Measurements from ENCODE around the gene LRRC3.
"Not testable (repeated sequence)": the region's sequence is repeated elsewhere in the genome, so short reads cannot be mapped to it uniquely, and the experiment has no call there.

Gene LRRC3

DNA sequence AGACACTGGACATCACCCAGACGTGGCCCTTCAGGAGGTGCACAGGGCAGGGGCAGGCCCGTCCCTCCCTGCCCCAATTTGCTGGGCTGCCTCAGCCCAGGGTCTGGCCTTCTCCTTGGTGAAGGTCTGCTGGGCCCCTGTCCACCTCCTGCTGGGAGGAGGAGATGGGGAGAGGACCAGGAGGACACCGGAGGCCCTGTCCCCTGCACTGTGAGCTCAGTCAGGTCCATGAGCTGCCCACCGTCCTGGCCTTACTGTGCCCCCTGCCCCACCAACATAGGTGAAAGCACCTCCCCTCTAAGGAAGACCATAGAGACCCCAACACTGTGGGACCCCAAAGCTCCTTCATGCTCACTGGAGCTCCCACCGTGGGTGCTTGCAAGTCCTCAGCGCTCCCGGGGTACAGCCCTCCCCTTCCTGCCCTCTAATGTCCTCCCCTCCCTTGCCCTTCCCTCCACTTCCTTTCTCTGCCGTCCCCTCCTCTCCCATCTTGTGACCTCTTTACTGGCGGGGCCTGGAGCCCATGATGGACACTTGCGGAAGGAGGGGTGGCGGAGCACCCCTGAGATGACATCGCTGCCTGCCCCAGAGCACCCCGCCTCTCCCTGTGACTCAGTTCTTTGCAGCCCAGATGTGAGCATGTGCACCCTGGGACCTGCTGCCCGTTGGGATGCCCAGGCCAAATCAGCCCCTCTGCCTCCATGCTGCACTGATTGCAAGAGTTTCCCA lies 4.6 kb downstream of the LRRC3 start:
- DNase-seq = no peak

GRCh38 chr21:44460441-44460755 lies 5.1 kb downstream of the LRRC3 start:
- no peak for DNase-seq

DNA sequence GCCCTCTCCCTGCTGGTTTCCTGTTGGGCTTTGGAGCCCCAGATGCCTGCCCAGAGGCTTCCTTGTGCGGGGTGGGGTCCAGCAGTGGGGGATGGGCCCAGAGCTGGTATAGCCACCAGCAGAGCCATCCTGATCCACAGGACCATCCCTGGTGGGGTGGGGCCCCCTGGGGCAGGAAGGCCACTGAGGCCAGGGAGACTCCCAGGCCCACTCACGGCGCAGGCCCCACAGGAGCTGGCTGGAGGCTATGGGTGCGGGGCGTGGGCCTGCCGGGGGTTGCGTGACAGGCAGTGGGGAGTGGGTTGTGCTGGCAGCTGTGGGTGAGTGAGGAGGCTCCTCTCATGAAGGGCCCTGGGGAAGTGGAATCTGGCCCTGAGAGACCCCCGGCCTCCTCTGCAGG lies 5.7 kb downstream of the LRRC3 start:
- DNase-seq = no peak

- no peak for DNase-seq
Observed at GRCh38 chr21:44461464-44462001, 6.2 kb downstream of the LRRC3 start.

DNA sequence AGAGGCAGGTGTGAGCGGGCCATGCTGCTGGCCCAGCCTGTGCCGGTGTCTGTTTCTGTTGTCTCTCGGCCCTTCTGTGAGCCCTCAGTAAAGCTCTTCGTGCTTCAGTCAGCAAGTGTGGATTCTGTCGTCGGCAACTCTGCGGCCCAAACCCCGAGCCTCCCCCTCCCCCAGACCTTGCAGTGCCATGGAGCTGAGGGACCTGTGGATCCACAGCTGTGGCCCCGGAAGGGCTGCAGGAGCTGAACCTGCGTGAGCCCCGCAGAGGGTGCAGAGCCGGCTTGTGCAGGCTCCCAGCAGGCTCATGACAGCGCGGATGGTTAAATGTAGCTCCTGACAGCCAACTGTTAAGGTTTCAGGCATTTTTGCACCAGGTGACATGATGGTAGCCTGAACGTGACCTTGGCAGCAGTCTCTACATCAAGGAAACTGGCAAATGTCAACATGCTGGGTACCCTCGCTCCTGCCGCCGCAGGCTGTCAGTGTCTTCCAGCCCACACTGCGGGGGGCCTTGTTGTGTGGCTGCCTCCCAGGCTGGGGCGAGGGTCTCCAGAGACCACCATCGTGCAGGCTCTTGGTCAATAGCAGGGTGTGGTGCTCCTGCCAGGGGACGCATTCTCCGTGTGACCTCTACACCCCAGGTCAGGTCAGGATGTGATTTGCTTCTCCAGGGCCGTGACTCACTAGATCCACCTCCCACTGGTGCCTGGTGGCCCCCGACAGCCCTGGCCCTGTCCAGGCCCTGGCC lies 7.0 kb downstream of the LRRC3 start:
- no peak for DNase-seq

- no peak for DNase-seq
Observed at GRCh38 chr21:44462834-44463200, 7.5 kb downstream of the LRRC3 start.

- DNase-seq = no peak
Observed at GRCh38 chr21:44463724-44464123, 8.4 kb downstream of the LRRC3 start.

- DNase-seq = no peak
Observed at GRCh38 chr21:44464351-44464750, 9.0 kb downstream of the LRRC3 start.

DNA sequence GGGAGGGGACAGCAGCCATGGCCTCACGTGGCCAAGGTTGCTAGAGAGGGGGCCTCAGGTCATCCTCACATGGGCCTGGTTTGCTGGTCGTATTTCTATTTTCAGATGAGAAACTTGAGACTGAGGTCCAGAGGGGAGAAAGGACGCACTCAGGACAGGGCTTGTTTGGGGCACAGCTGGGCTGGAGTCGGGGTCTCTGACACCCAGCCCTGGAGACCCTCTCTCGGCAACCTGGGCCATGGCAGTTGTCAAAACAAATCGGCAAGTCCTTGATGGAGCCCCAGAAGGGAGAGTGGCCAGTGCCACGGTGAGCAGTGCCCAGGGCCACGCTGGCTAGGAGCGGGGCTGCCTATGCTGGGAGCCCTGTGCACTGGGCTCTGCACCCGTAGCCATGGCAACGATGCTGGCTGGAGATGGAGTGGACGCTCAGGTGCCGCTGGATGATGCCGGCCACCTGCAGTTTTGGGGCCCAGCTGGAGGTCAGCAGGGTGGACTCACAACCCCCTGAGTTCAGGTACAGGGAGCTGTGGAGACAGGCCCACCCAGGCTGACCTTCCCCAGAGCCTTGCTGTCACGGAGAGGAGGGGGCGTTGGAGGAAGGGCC lies 11.1 kb downstream of the LRRC3 start:
- no peak for DNase-seq

GRCh38 chr21:44466996-44467858 lies 11.9 kb downstream of the LRRC3 start:
- DNase-seq = no peak

DNA sequence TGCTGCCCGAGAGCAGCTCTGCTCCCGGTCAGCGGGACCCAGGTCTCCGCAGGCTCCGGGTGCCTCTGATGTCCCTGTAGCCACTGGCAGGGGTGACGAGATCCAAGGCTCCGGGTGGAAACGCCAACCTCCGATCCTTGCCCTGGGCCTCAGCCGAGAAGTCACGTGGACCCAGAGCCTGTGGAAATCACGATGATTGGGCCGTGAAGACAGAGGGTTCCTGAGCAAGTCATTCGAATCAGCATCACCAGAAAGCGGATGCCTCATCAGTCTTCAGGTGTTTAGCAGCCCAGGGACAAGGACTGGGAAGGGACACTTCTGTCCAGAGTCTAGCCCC lies 12.5 kb downstream of the LRRC3 start:
- no peak for DNase-seq

DNA sequence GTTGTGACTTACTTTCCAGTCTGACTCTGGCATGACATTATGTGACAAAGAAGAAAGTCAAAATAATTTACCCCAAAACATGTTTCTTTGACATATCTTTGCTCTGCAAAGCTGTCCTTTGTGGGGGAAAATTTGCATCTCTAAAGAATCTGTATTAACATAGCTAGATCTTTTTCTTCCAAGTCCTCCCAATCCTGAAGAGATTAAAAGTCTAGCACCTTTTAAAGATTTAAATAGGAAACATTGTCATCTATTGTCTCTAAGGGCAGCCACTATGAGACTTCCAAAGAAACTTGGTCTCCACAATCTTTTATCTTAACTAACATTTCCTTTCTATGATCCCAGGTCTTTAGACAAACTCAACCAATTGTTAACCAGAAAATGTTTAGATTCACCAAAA lies 16.0 kb downstream of the LRRC3 start:
- no peak for DNase-seq

DNA sequence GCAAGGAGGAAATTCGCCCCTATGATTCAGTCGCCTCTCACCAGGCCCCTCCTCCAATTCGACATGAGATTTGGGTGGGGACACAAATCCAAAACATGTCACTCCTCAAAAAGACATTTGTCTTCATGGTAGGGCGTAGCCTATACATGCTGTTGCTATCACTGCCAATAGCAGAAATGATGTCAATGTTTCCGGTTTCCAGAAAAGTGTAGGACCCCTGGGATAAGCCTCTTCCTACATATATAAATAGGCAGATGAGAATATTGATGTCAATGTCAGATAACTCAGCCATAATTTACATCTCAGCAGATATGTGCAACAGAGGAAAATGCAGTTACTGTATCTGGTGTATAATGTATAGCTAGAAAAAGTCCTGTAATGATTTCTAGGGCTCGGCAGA lies 16.7 kb downstream of the LRRC3 start:
- no peak for DNase-seq

GRCh38 chr21:44473915-44474555 lies 18.7 kb downstream of the LRRC3 start:
- DNase-seq = no peak

DNA sequence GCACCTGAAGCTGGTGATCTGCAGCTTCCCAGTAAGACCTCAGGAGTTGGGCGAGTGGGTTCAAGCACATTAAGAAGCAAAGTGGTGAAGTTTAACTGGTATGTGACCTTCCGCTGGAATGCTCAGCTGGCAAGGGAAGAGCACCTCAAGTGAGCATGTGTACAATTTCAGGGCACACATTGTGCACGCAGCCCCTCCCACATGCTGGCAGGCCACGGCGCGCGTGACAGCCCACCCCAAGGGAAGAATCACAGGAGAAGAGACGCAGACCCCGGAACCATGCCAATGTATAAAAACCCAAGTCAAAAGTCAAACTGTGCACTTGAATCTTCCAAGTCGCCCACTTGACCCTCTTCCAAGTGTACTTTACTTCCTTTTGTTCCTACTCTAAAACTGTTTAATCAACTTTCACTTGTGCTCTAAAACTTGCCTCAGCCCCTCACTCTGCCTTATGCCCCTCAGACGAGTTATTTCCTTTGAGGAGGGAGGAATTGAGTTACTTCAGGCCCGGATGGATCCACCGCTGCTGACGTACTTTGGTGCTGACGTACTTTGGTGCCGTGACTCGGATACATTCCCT lies 20.0 kb downstream of the LRRC3 start:
- DNase-seq = no peak

GRCh38 chr21:44477131-44477530 lies 21.8 kb downstream of the LRRC3 start:
- DNase-seq = no peak

DNA sequence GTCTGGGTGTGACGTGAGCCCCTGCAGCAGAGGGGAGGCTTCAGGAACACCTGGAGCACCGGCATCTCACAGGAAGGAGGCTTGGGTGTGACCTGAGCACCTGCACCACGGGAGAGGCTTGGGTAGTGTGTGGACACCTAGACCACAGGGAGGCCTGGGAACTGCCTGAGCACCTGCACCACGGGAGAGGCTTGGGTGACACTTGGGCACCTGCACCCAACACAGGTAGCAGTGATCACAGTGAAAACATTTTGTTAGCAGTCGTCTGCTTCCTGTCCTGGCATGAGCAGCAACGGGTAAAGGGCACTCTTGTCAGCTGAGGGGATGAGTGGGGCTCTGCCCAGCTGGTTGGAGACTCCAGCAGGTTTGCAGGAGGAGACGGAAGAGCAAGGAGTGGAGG lies 22.4 kb downstream of the LRRC3 start:
- DNase-seq = no peak

GRCh38 chr21:44478124-44478800 lies 23.0 kb downstream of the LRRC3 start:
- no peak for DNase-seq

DNA sequence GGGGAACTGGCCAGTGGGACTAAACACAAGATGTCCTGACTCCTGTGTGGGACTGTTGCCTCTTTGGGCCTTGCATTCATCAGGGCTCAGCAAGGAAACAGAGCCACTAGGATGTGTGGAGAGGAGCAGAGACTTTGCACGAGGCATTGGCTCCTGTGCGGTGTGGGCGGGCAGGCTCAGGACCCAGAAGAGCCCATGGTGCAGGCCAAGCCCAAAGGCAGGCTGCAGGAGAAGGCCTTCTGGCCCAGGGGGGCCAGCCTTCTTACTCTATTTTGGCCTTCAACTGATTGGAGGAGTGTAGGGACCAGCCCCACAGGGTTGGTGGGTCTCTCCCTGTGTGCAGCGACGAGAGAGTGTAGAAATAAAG lies 23.5 kb downstream of the LRRC3 start:
- DNase-seq = no peak

GRCh38 chr21:44479556-44480199 lies 24.4 kb downstream of the LRRC3 start:
- not testable (repeated sequence) for DNase-seq
